HCT116 (cell line): ENCODE measurements around the gene SNTB2. TPM values are rescaled to one million over a fixed set of nuclear protein-coding genes. Genes with fewer than 3 reads are reported as not detected.

Source experiments
- ATAC-seq: fragments of 200-7000 bp; cut with Tn5 transposase; 2 replicates; pipeline ENCODE4 v1.9.1; 2020; ENCODE audit warnings: mild to moderate bottlenecking, moderate library complexity
- BruUV-seq: library from RNA; stranded (reverse); fragments of 400-500 nt; replicated peaks from 2 replicates; lab custom pipeline; 2021; lab: Mats Ljungman, UMichigan
- CTCF ChIA-PET: fragments of 300-600 bp; sonication (Branson Sonifier 250); formaldehyde crosslinking; loops from one replicate; lab custom pipeline; 2021; ENCODE audit warnings: antibody characterized with exemption; lab: Charles Lee
- POLR2A ChIA-PET: fragments of 300-600, 350-600 bp; sonication (Branson Sonifier 250); formaldehyde crosslinking; loops from one replicate; lab custom pipeline; 2021; ENCODE audit warnings: antibody characterized with exemption; lab: Charles Lee
- RAD21 ChIA-PET, 2 experiments: fragments of 300-600 bp; sonication (Branson Sonifier 250); formaldehyde crosslinking; loops; one replicate each; lab custom pipeline; 2023; ENCODE audit warnings: low total read pairs in 2 of 2; ENCODE audit not compliant: uncharacterized antibody in 2 of 2, unreplicated experiment in 2 of 2, low non-redundant PET in 1 of 2; lab: Charles Lee
- DNase-seq: peaks from one replicate; pipeline ENCODE4 v3.0.0-alpha.2; 2010; ENCODE audit warnings: low read depth, low spot score
- H2AFZ ChIP-seq: fragments of 200-600 bp; shearing (Covaris generic), sonication (generic); 2 replicates; pipeline ENCODE4 v1.6.1; 2017; ENCODE audit warnings: low read depth, mixed run types, mixed read lengths, antibody characterized with exemption, low read length; ENCODE audit not compliant: poor library complexity, severe bottlenecking
- H3K27ac ChIP-seq: 2 replicates; pipeline ENCODE4 v1.5.1; 2012; ENCODE audit warnings: low read depth, low read length
- H3K27me3 ChIP-seq: fragments of 200-600 bp; sonication (generic); 2 replicates; pipeline ENCODE4 v1.6.1; 2016; ENCODE audit warnings: mixed run types, low read length, mixed read lengths; ENCODE audit not compliant: insufficient read depth
- H3K36me3 ChIP-seq, 2 experiments: fragments of 200-500 bp in 1 of 2; fragments of 200-600 bp in 1 of 2; sonication (Bioruptor generic) in 1 of 2; sonication (generic) in 1 of 2; 2 replicates each; pipeline versions ENCODE4 v1.5.1 to v1.6.1; 2014 to 2016; ENCODE audit warnings: low read length in 2 of 2, inconsistent platforms in 1 of 2, mixed read lengths in 1 of 2, mixed run types in 1 of 2; ENCODE audit not compliant: insufficient read depth in 2 of 2, control insufficient read depth in 1 of 2
- H3K4me1 ChIP-seq, 2 experiments: fragments of 200-600 bp in 1 of 2; sonication (generic) in 1 of 2; 2 replicates each; pipeline versions ENCODE4 v1.5.1 to v1.6.1; 2012 to 2017; ENCODE audit warnings: low read length in 2 of 2, inconsistent platforms in 1 of 2, mild to moderate bottlenecking in 1 of 2, mixed read lengths in 1 of 2, mixed run types in 1 of 2, moderate library complexity in 1 of 2; ENCODE audit not compliant: insufficient read depth in 2 of 2, control insufficient read depth in 1 of 2
- H3K4me2 ChIP-seq: fragments of 200-600 bp; sonication (generic); 2 replicates; pipeline ENCODE4 v1.6.1; 2017; ENCODE audit warnings: mixed run types, low read length, mixed read lengths
- H3K4me3 ChIP-seq, 2 experiments: fragments of 200-600 bp in 1 of 2; sonication (generic) in 1 of 2; replicated peaks in 1 of 2; 2 replicates each; pipeline ENCODE4 v1.5.1; 2011 to 2016; ENCODE audit warnings: low read length in 2 of 2, control low read depth in 1 of 2, low read depth in 1 of 2, mild to moderate bottlenecking in 1 of 2, mixed read lengths in 1 of 2, mixed run types in 1 of 2
- H3K79me2 ChIP-seq: fragments of 200-600 bp; sonication (generic); 2 replicates; pipeline ENCODE4 v1.6.1; 2017; ENCODE audit warnings: mild to moderate bottlenecking, mixed run types, low read length, moderate library complexity, mixed read lengths; ENCODE audit not compliant: insufficient read depth
- H3K9ac ChIP-seq: fragments of 200-600 bp; sonication (generic); 2 replicates; pipeline ENCODE4 v1.6.1; 2016; ENCODE audit warnings: low read length, mixed read lengths
- H3K9me2 ChIP-seq: fragments of 200-600 bp; sonication (generic), shearing (Covaris generic); 2 replicates; pipeline ENCODE4 v1.6.1; 2017; ENCODE audit warnings: mixed run types, mild to moderate bottlenecking, moderate library complexity; ENCODE audit not compliant: insufficient read depth
- H3K9me3 ChIP-seq, 2 experiments: fragments of 200-500 bp in 1 of 2; fragments of 200-600 bp in 1 of 2; sonication (Bioruptor generic) in 1 of 2; sonication (generic) in 1 of 2; 2 replicates each; pipeline ENCODE4 v1.6.1; 2014 to 2017; ENCODE audit warnings: low read length in 2 of 2, mixed read lengths in 2 of 2, inconsistent platforms in 1 of 2, low read depth in 1 of 2, mild to moderate bottlenecking in 1 of 2, mixed run types in 1 of 2, moderate library complexity in 1 of 2; ENCODE audit not compliant: control insufficient read depth in 1 of 2, insufficient read depth in 1 of 2
- H4K20me1 ChIP-seq: fragments of 200-600 bp; sonication (generic), shearing (Covaris generic); 2 replicates; pipeline ENCODE4 v1.6.1; 2017; ENCODE audit warnings: mixed run types, mild to moderate bottlenecking, moderate library complexity; ENCODE audit not compliant: insufficient read depth
- EZH2 ChIP-seq: fragments of 200-600 bp; sonication (generic); IDR thresholded peaks from 2 replicates; pipeline ENCODE4 v1.6.1; 2017; ENCODE audit warnings: antibody characterized with exemption, mixed run types
- EZH2phosphoT487 ChIP-seq: fragments of 200-600 bp; IDR thresholded peaks from 2 replicates; pipeline ENCODE4 v1.6.1; 2018; ENCODE audit warnings: antibody characterized with exemption, borderline replicate concordance
- FOSL1 ChIP-seq: IDR thresholded peaks from 2 replicates; pipeline ENCODE4 v1.6.1; 2012; ENCODE audit warnings: low read depth
- POLR2AphosphoS5 ChIP-seq: IDR thresholded peaks from 2 replicates; pipeline ENCODE4 v1.6.1; 2011; ENCODE audit warnings: mild to moderate bottlenecking, low read depth, low read length, moderate library complexity
- SIN3A ChIP-seq: IDR thresholded peaks from 2 replicates; pipeline ENCODE4 v1.6.1; 2012; ENCODE audit warnings: low read depth
- SP1 ChIP-seq: IDR thresholded peaks from 2 replicates; pipeline ENCODE4 v1.6.1; 2012; ENCODE audit warnings: low read depth
- SRF ChIP-seq: IDR thresholded peaks from 2 replicates; pipeline ENCODE4 v1.6.1; 2012; ENCODE audit warnings: low read depth
- YY1 ChIP-seq: IDR thresholded peaks from 2 replicates; pipeline ENCODE4 v1.6.1; 2011; ENCODE audit warnings: low read length, low read depth, moderate library complexity, mild to moderate bottlenecking; ENCODE audit not compliant: insufficient replicate concordance; ENCODE audit errors: extremely low read depth
- ZFX ChIP-seq: fragments of 450-650 bp; IDR thresholded peaks from 2 replicates; pipeline ENCODE4 v1.6.1; 2017
- ZNF274 ChIP-seq: fragments of 200-500 bp; sonication (Bioruptor generic); IDR thresholded peaks from 2 replicates; pipeline ENCODE4 v1.6.1; 2014; ENCODE audit warnings: mild to moderate bottlenecking, low read depth, low read length, inconsistent platforms
- intact Hi-C: fragments of 100-400 bp; cut with micrococcal nuclease; formaldehyde crosslinking; loops from 2 replicates; pipeline ENCODE4 v1.10.0; 2022
- total RNA-seq: library from RNA; stranded (reverse); gene quantifications from one replicate; pipeline ENCODE4 v1.2.1, GENCODE V29; 2021; ENCODE audit not compliant: unreplicated experiment
- TF ChIP-seq, protein P1 (sequence below): IDR thresholded peaks from 2 replicates; pipeline ENCODE4 v1.6.1; 2011; ENCODE audit warnings: mild to moderate bottlenecking, low read length, moderate library complexity; ENCODE audit not compliant: insufficient replicate concordance; ENCODE audit errors: extremely low read depth
- TF ChIP-seq, protein P2 (sequence below): IDR thresholded peaks from 2 replicates; pipeline ENCODE4 v1.6.1; 2012; ENCODE audit warnings: low read depth

The SNTB2 gene
- total RNA-seq, 1 experiment from 2014 or later, result 38.1 TPM

DNA sequence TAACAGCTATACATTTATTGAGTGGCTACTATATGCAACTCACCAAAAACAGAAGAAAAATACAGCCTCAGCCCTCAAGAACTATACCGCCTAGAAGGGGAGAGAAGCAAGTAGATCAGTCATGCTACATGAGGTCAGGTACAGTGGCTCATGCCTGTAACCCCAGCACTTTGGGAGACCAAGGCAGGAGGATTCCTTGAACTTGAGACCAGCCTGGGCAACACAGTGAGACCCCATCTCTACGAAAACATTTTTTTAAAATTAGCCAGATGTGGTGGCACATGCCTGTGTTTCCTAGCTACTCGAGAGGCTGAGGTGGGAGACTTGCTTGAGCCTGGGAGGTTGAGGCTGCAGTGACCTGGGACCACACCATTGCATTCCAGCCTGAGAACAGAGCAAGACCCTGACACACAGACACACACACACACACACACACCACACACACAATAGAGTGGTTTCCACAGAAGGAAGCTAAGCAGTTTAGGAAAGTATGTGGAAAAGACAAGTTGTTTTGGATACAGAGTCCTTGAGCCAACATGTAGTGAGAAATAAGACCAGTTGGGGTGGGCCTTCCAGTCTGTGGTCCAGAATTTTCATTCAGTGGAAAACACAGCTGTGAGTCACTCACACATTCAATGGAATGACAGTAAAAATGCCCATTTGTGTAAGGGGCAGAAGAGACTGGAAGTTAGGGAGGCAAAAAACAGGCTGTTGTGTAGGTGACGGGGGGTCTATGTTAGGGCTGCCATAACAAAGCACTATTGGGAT is 10.7 kb upstream of the SNTB2 start:
- no peaks in the 10 kb centered on the region for H3K27me3 ChIP-seq
- intact Hi-C loops, result no loop called here
- H3K9ac ChIP-seq, result no peak overlapping the region
- ChIA-PET RAD21 (no interaction called here), CTCF (no interaction called here), POLR2A (no interaction called here)
- no peak overlapping the region for H3K27ac ChIP-seq
- H3K36me3 ChIP-seq, result 0 out of 4 replicates have a peak, but pooled peaks cover 0 to 3% of the 10 kb centered on the region in 2 experiments
- H4K20me1 ChIP-seq, result no peaks in the 10 kb centered on the region
- no peak for ATAC-seq
- H3K9me3 ChIP-seq, result no peaks in the 10 kb centered on the region
- H2AFZ ChIP-seq, result no peak overlapping the region
- no peak overlapping the region for H3K4me2 ChIP-seq
- no peak overlapping the region for H3K4me3 ChIP-seq
- BruUV-seq, result no TSS peak
- no peaks in the 10 kb centered on the region for H3K9me2 ChIP-seq
- DNase-seq, result no peak
- no peak for TF ChIP-seq SIN3A
- TF ChIP-seq, protein P1, sequence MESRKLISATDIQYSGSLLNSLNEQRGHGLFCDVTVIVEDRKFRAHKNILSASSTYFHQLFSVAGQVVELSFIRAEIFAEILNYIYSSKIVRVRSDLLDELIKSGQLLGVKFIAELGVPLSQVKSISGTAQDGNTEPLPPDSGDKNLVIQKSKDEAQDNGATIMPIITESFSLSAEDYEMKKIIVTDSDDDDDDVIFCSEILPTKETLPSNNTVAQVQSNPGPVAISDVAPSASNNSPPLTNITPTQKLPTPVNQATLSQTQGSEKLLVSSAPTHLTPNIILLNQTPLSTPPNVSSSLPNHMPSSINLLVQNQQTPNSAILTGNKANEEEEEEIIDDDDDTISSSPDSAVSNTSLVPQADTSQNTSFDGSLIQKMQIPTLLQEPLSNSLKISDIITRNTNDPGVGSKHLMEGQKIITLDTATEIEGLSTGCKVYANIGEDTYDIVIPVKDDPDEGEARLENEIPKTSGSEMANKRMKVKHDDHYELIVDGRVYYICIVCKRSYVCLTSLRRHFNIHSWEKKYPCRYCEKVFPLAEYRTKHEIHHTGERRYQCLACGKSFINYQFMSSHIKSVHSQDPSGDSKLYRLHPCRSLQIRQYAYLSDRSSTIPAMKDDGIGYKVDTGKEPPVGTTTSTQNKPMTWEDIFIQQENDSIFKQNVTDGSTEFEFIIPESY, result no peak
- no peak for TF ChIP-seq YY1
- TF ChIP-seq POLR2AphosphoS5, result no peak
- no peak for TF ChIP-seq EZH2phosphoT487
- TF ChIP-seq SRF, result no peak
- TF ChIP-seq ZFX, result no peak
- TF ChIP-seq EZH2, result no peak
- TF ChIP-seq, protein P2, sequence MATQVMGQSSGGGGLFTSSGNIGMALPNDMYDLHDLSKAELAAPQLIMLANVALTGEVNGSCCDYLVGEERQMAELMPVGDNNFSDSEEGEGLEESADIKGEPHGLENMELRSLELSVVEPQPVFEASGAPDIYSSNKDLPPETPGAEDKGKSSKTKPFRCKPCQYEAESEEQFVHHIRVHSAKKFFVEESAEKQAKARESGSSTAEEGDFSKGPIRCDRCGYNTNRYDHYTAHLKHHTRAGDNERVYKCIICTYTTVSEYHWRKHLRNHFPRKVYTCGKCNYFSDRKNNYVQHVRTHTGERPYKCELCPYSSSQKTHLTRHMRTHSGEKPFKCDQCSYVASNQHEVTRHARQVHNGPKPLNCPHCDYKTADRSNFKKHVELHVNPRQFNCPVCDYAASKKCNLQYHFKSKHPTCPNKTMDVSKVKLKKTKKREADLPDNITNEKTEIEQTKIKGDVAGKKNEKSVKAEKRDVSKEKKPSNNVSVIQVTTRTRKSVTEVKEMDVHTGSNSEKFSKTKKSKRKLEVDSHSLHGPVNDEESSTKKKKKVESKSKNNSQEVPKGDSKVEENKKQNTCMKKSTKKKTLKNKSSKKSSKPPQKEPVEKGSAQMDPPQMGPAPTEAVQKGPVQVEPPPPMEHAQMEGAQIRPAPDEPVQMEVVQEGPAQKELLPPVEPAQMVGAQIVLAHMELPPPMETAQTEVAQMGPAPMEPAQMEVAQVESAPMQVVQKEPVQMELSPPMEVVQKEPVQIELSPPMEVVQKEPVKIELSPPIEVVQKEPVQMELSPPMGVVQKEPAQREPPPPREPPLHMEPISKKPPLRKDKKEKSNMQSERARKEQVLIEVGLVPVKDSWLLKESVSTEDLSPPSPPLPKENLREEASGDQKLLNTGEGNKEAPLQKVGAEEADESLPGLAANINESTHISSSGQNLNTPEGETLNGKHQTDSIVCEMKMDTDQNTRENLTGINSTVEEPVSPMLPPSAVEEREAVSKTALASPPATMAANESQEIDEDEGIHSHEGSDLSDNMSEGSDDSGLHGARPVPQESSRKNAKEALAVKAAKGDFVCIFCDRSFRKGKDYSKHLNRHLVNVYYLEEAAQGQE, result no peak
- TF ChIP-seq ZNF274, result no peak
- TF ChIP-seq SP1, result no peak
- no peak for TF ChIP-seq FOSL1
- H3K4me1 ChIP-seq, result peaks cover 11 to 32% of the 10 kb centered on the region in 2 experiments
- no peaks in the 10 kb centered on the region for H3K79me2 ChIP-seq
